PC-3 (cell line): ENCODE results near the gene NKAIN2.

Experiments used
- CTCF ChIP-seq: fragments of 300-600 bp; sonication (generic); conservative IDR thresholded peaks from 2 replicates; pipeline ENCODE4 v1.5.1; 2017; ENCODE audit warnings: antibody characterized with exemption, low read depth, mild to moderate bottlenecking, low read length
- EZH2 ChIP-seq: fragments of 300-600 bp; sonication (generic); IDR thresholded peaks from one replicate; pipeline ENCODE4 v1.6.1; 2017; ENCODE audit warnings: antibody characterized with exemption, mild to moderate bottlenecking, low read length; ENCODE audit not compliant: unreplicated experiment
- EZH2phosphoT487 ChIP-seq: fragments of 300-600 bp; sonication (generic); IDR thresholded peaks from 2 replicates; pipeline ENCODE4 v1.6.1; 2018; ENCODE audit warnings: mild to moderate bottlenecking, antibody characterized with exemption, low read length, borderline replicate concordance

DNA sequence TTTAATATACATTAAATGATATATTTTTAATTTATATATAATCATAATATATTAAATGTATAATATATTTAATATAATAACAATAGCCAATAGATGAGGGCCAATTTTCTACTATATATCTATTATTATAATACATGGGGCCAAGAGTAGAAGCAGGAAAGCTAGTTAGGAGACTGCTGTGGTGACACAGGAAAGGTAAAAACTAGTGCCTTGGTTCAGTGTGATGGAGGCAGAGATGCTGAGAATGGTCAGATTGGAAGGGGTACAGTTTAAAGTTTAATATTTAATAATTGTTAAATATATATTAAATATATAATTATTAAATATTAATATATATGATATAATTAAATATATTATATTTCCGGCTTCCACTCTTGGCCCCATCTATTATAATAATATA lies 1055.7 kb downstream of the NKAIN2 start:
- TF ChIP-seq EZH2 = no peak
- no peak for TF ChIP-seq EZH2phosphoT487
- no peak for TF ChIP-seq CTCF
